ENCODE data around the gene DNAJC12. TPM values are rescaled to one million over a fixed set of nuclear protein-coding genes. Genes with fewer than 3 reads are reported as not detected.

The DNAJC12 gene
- total RNA-seq: 9.4 and 12.2 TPM in 2 replicates

DNA sequence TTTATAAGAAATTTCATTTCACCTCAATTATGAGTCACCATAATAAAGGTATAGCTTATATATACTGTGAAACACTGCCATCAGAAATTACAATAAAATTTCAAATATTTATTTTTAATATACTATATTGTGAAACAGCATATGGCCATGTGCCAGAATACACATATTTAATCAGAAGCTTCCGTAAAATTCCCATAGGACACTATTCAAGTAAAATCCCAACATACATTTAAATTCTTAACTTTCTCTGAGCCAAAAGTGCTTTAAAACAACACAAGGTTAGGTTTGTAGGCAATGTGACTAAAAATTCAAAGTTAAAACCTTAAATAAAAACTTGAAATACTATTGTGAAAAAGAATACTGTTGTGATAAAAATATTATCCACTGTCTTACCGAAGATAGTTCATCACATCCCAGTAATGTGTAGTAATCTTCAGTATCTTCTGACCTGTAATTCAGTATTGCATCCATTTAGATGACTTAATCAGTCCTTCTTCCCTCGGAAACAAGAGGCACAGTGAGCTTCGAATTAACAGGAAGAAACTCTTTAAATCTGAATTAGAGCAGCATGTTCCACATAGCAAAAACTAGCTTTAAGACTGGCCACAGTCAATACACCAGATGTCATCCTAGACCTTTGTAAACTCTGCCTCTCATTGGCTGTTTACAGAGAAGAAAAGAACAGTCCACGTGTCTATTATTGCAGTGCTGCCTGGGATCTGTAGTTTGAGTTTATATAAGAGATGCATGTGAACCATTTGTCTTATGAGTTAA is at the start of gene DNAJC12:
DNAJC12 (minus strand) TSS at position 648 of the 774 bp plus-strand sequence; CDS start at position 471, 177 bp downstream.

GRCh38 chr10:67884313-67884841 is 46.4 kb upstream of the DNAJC12 start, which contains the start of gene SIRT1:
Gene SIRT1 (plus strand): TSS chr10:67884656. CDS start chr10:67884722, 66 bp downstream.

Other genes with a start within 250 kb of the DNAJC12 start
- not detected in 2 replicates for gene CTNNA3, start 142.0 kb downstream of the DNAJC12 start, total RNA-seq
- 9.6 and 10.1 TPM in 2 replicates for gene SIRT1, start 46.5 kb upstream of the DNAJC12 start, total RNA-seq
- 31.3 and 33.2 TPM in 2 replicates for gene HERC4, start 237.1 kb upstream of the DNAJC12 start, total RNA-seq